Uterus (tissue), 2 donors: ENCODE results near the gene TRAK2.

ENCODE experiments used
- POLR2A ChIP-seq, 2 donors: fragments of 450-650 bp; IDR thresholded peaks; one replicate each; pipeline ENCODE4 v1.6.1; 2016; ENCODE audit warnings: antibody characterized with exemption in 2 of 2, mild to moderate bottlenecking in 1 of 2, moderate library complexity in 1 of 2
- TF ChIP-seq, protein P1 (sequence below), 4 experiments: fragments of 200-600 bp in 2 of 4; fragments of 450-650 bp in 2 of 4; sonication (generic) in 2 of 4; IDR thresholded peaks; one replicate each; pipeline ENCODE4 v1.5.1; 2016 to 2019; ENCODE audit warnings: antibody characterized with exemption in 4 of 4, mild to moderate bottlenecking in 2 of 4, moderate library complexity in 1 of 4

DNA sequence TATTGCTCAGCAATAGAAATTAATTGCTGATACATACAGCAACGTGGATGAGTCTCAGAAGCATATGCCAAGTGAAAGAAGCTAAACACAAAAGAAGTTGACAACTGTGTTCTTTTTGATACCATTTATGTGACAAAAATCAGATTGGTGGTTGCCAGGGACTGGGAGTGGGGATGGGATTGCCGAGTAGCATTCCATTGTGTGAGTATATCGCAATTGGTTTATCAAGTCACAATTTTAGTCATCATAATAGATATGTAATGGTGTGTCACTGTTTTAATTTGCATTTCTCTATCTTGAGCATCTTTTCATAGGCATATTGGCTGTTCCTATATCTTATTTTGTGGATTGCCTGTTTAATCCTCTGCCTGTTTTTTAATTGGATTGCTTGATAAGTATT lies 21.2 kb upstream of the TRAK2 start:
- TF ChIP-seq, protein P1, sequence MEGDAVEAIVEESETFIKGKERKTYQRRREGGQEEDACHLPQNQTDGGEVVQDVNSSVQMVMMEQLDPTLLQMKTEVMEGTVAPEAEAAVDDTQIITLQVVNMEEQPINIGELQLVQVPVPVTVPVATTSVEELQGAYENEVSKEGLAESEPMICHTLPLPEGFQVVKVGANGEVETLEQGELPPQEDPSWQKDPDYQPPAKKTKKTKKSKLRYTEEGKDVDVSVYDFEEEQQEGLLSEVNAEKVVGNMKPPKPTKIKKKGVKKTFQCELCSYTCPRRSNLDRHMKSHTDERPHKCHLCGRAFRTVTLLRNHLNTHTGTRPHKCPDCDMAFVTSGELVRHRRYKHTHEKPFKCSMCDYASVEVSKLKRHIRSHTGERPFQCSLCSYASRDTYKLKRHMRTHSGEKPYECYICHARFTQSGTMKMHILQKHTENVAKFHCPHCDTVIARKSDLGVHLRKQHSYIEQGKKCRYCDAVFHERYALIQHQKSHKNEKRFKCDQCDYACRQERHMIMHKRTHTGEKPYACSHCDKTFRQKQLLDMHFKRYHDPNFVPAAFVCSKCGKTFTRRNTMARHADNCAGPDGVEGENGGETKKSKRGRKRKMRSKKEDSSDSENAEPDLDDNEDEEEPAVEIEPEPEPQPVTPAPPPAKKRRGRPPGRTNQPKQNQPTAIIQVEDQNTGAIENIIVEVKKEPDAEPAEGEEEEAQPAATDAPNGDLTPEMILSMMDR (IDR thresholded peaks at IDR 0.05): no peak
- TF ChIP-seq POLR2A (IDR thresholded peaks at IDR 0.05): no peak
